OCI-LY7 (cell line): ENCODE data around the gene SETD7. TPM values are rescaled to one million over a fixed set of nuclear protein-coding genes. Genes with fewer than 3 reads are reported as not detected.

Source experiments
- BruUV-seq: library from RNA; stranded (reverse); fragments of 400-500 nt; replicated peaks from 2 replicates; lab custom pipeline; 2021; lab: Mats Ljungman, UMichigan
- CTCF ChIA-PET: fragments of 300-600 bp; sonication (Branson Sonifier 250); formaldehyde crosslinking; loops from one replicate; lab custom pipeline; 2022; ENCODE audit warnings: antibody characterized with exemption; ENCODE audit not compliant: unreplicated experiment; lab: Charles Lee
- POLR2A ChIA-PET: fragments of 300-600 bp; sonication (Branson Sonifier 250); formaldehyde crosslinking; loops from one replicate; lab custom pipeline; 2022; ENCODE audit warnings: antibody characterized with exemption; lab: Charles Lee
- DNase-seq: peaks from one replicate; pipeline ENCODE4 v3.0.0-alpha.2; 2015; ENCODE audit warnings: low spot score
- H2AFZ ChIP-seq: fragments of 200-600 bp; sonication (generic), shearing (Covaris generic); 2 replicates; pipeline ENCODE4 v1.6.1; 2014; ENCODE audit warnings: mild to moderate bottlenecking, antibody characterized with exemption, low read length, moderate library complexity
- H3K27ac ChIP-seq: fragments of 200-600 bp; sonication (generic); 2 replicates; pipeline ENCODE4 v1.5.1; 2014; ENCODE audit warnings: mixed run types, low read depth, mild to moderate bottlenecking, moderate library complexity, low read length, inconsistent platforms; ENCODE audit not compliant: poor library complexity, severe bottlenecking
- H3K36me3 ChIP-seq: fragments of 200-600 bp; sonication (generic); 2 replicates; pipeline ENCODE4 v1.6.1; 2014; ENCODE audit warnings: mild to moderate bottlenecking, antibody characterized with exemption, low read length, moderate library complexity, mixed read lengths; ENCODE audit not compliant: insufficient read depth
- H3K4me1 ChIP-seq: fragments of 200-600 bp; sonication (generic); 2 replicates; pipeline ENCODE4 v1.5.1; 2014; ENCODE audit warnings: mild to moderate bottlenecking, low read length; ENCODE audit not compliant: insufficient read depth, poor library complexity, severe bottlenecking
- H3K4me2 ChIP-seq: fragments of 200-600 bp; sonication (generic); 2 replicates; pipeline ENCODE4 v1.6.1; 2014; ENCODE audit warnings: mild to moderate bottlenecking, low read length
- H3K4me3 ChIP-seq: fragments of 200-600 bp; sonication (generic); 2 replicates; pipeline ENCODE4 v1.5.1; 2014; ENCODE audit warnings: mild to moderate bottlenecking, low read depth, low read length; ENCODE audit not compliant: poor library complexity, severe bottlenecking
- H3K79me2 ChIP-seq: fragments of 200-600 bp; sonication (generic); 2 replicates; pipeline ENCODE4 v1.6.1; 2016; ENCODE audit warnings: low read depth, mild to moderate bottlenecking, low read length, moderate library complexity, mixed read lengths; ENCODE audit not compliant: insufficient read depth
- H3K9me2 ChIP-seq: fragments of 200-600 bp; sonication (generic); 2 replicates; pipeline ENCODE4 v1.6.1; 2016; ENCODE audit warnings: mild to moderate bottlenecking, low read length, mixed read lengths; ENCODE audit not compliant: insufficient read depth
- H3K9me3 ChIP-seq: fragments of 200-600 bp; sonication (generic); 2 replicates; pipeline ENCODE4 v1.6.1; 2014; ENCODE audit warnings: mild to moderate bottlenecking, mixed run types, low read length, mixed read lengths
- H4K20me1 ChIP-seq: fragments of 200-600 bp; sonication (generic); 2 replicates; pipeline ENCODE4 v1.6.1; 2014; ENCODE audit warnings: mild to moderate bottlenecking, antibody characterized with exemption, low read length, moderate library complexity, mixed read lengths; ENCODE audit not compliant: insufficient read depth
- CTCF ChIP-seq: fragments of 200-600 bp; sonication (generic); conservative IDR thresholded peaks from 2 replicates; pipeline ENCODE4 v1.5.1; 2014; ENCODE audit warnings: mild to moderate bottlenecking, antibody characterized with exemption, low read length, moderate library complexity, mixed read lengths
- EZH2phosphoT487 ChIP-seq: fragments of 200-600 bp; sonication (generic); IDR thresholded peaks from 2 replicates; pipeline ENCODE4 v1.6.1; 2018; ENCODE audit warnings: low read depth, borderline replicate concordance, mild to moderate bottlenecking, mixed run types, antibody characterized with exemption, low read length, moderate library complexity, mixed read lengths
- intact Hi-C: fragments of 100-400 bp; cut with micrococcal nuclease; formaldehyde crosslinking; loops from one replicate; pipeline ENCODE4 v1.10.0; 2022; ENCODE audit not compliant: unreplicated experiment
- total RNA-seq, 2 experiments: library from RNA; depleted of rRNA in 1 of 2; stranded (reverse); fragments of >200 nt in 1 of 2; shearing (Covaris generic) in 1 of 2; gene quantifications; 2 replicates each; pipeline ENCODE4 v1.2.3, GENCODE V29; 2014 to 2022

SETD7 gene
- total RNA-seq, 2 experiments from 2014 or later: 17.6 to 37.3 TPM

- H3K4me3 ChIP-seq: no peak overlapping the region
- H4K20me1 ChIP-seq: no peaks in the 10 kb centered on the region
- H3K4me1 ChIP-seq: no peaks in the 10 kb centered on the region
- DNase-seq: no peak
- no peak overlapping the region for H3K27ac ChIP-seq
- H3K9me3 ChIP-seq: no peaks in the 10 kb centered on the region
- H3K79me2 ChIP-seq: no peaks in the 10 kb centered on the region
- H3K9me2 ChIP-seq: no peaks in the 10 kb centered on the region
- TF ChIP-seq CTCF (no peak), EZH2phosphoT487 (no peak)
- no peak overlapping the region for H3K4me2 ChIP-seq
- BruUV-seq: no TSS peak
- intact Hi-C loops: no loop called here
- CTCF ChIA-PET: interaction anchor here (1.4 kb wide), 1 partner anchor 14 kb away, joined by 3 read pairs; no protein-coding TSS in a partner anchor
- H3K36me3 ChIP-seq: peaks cover 23% of the 10 kb centered on the region
- H2AFZ ChIP-seq: no peak overlapping the region
- POLR2A ChIA-PET: interaction anchor here (0.7 to 1.1 kb wide), 4 partner anchors 11 to 56 kb away, joined by 3 to 4 read pairs (median 3); no protein-coding TSS in a partner anchor
Observed at GRCh38 chr4:139501527-139501926, 54.5 kb downstream of the SETD7 start.

GRCh38 chr4:139501117-139501516 lies 54.9 kb downstream of the SETD7 start:
- DNase-seq: no peak
- Histone ChIP-seq H3K79me2 (no peaks in the 10 kb centered on the region), H4K20me1 (no peaks in the 10 kb centered on the region), H2AFZ (no peak overlapping the region), H3K36me3 (peaks cover 19% of the 10 kb centered on the region), H3K4me2 (no peak overlapping the region), H3K9me3 (no peaks in the 10 kb centered on the region), H3K4me3 (no peak overlapping the region), H3K27ac (no peak overlapping the region), H3K4me1 (no peaks in the 10 kb centered on the region), H3K9me2 (no peaks in the 10 kb centered on the region)
- no TSS peak for BruUV-seq
- no peak for TF ChIP-seq CTCF
- TF ChIP-seq EZH2phosphoT487: no peak
- CTCF ChIA-PET: interaction anchor here (1.4 kb wide), 1 partner anchor 14 kb away, joined by 3 read pairs; no protein-coding TSS in a partner anchor
- intact Hi-C loops: no loop called here
- POLR2A ChIA-PET: interaction anchor here (0.6 to 1.1 kb wide), 3 partner anchors 13 to 108 kb away, joined by 3 to 4 read pairs (median 3); no protein-coding TSS in a partner anchor

- H2AFZ ChIP-seq: no peak overlapping the region
- H3K9me2 ChIP-seq: no peaks in the 10 kb centered on the region
- no peak overlapping the region for H3K27ac ChIP-seq
- CTCF ChIA-PET: no interaction called here
- no peak for TF ChIP-seq CTCF
- no peak for TF ChIP-seq EZH2phosphoT487
- no peaks in the 10 kb centered on the region for H4K20me1 ChIP-seq
- BruUV-seq: no TSS peak
- H3K36me3 ChIP-seq: peaks cover 2% of the 10 kb centered on the region; the same call in 1 of the 2 replicates
- DNase-seq: no peak
- H3K9me3 ChIP-seq: no peaks in the 10 kb centered on the region
- no peaks in the 10 kb centered on the region for H3K4me1 ChIP-seq
- POLR2A ChIA-PET: interaction anchor here (0.6 kb wide), 1 partner anchor 441 kb away, joined by 3 read pairs; no protein-coding TSS in a partner anchor
- H3K4me3 ChIP-seq: no peak overlapping the region
- intact Hi-C loops: no loop called here
- H3K4me2 ChIP-seq: no peak overlapping the region
- no peaks in the 10 kb centered on the region for H3K79me2 ChIP-seq
Observed at GRCh38 chr4:139499186-139499585, 56.8 kb downstream of the SETD7 start.
